NCI-H187 treated with DMSO at 0.1 percent for 48 hours (cell line): ENCODE measurements around the gene CCNB1.
A peak's percentile ranks its signal among the peaks of the same experiment; 100 is the strongest.
"Not testable (repeated sequence)": the region's sequence is repeated elsewhere in the genome, so short reads cannot be mapped to it uniquely, and the experiment has no call there.

Experiments used
- DNase-seq: peaks from one replicate; lab custom pipeline; 2025; lab: John Stamatoyannopoulos, UW

CCNB1 gene

DNA sequence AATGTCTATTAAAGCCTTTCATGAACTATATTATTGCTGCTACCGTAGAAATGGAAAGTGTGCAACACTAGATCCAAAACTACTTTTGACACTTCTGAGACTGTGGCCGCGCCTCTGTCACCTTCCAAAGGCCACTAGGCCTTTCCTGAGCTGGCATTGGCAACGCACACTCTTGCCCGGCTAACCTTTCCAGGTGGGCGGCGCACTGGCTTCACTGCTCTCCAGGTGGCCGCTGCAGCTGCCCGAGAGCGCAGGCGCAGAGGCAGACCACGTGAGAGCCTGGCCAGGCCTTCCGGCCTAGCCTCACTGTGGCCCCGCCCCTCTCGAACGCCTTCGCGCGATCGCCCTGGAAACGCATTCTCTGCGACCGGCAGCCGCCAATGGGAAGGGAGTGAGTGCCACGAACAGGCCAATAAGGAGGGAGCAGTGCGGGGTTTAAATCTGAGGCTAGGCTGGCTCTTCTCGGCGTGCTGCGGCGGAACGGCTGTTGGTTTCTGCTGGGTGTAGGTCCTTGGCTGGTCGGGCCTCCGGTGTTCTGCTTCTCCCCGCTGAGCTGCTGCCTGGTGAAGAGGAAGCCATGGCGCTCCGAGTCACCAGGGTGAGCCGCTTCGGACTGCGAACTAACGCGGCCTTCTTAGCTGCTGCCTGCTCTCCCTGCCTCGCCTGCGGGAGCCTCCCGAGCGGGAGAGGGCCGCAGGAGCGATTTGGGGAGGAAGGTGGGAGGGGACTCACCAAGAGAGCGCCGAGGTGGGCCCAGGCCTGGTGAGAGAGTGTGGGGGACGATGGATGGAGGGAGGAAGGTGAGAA, at the start of gene CCNB1:
Gene CCNB1 (plus strand): TSS at position 465 of the 807 bp plus-strand sequence. CDS start 113 bp downstream, at position 578.
- peak; percentile 90 for DNase-seq

DNA sequence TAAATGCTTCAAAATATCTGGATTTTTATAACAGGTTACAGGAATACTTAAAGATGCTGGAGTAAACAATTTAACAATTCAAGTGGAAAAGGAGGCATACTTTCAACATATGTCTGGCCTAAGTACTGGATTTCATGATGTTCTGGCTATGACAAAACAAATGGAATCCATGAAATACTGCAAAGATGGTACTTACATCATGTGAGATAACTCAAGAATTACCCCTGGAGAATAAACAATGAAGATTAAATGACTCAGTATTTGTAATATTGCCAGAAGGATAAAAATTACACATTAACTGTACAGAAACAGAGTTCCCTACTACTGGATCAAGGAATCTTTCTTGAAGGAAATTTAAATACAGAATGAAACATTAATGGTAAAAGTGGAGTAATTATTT, 37.5 kb upstream of the CCNB1 start:
- DNase-seq: no peak

DNA sequence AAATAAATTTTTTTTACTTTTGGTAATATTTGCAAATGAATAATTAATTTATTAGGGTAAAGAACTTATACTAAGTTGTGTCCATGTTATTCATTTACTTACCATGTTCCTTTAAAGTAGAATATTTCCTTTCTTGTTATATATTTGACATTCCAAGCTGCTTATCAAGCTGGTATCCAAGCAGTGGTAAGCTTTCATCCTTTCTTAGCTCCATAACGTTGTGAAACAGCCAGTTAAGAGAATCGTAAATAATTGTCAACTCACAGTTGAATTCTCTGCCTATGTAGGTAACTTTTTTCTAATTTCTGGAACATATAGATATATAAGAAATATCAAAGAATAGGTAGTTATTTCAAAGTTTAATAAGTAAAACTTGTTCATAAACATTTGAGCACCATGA, 36.7 kb upstream of the CCNB1 start:
- no peak for DNase-seq

DNA sequence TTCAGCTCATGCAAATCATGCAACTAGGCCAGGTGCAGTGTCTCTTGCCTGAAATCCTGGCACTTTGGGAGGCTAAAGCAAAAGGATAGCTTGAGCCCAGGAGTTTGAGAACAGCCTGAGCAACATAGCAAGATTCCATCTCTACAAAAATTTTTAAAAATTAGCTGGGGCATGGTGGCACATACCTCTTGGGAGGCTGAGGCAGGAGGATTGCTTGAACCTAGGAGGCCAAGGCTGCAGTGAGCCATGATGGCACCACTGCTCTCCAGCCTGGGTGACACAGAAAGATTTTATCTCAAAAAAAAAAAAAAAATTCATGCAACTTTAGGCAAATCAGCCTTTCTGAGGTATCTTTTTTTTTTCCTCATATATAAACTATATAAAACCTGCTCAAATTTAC, 35.6 kb upstream of the CCNB1 start:
- no peak for DNase-seq

DNA sequence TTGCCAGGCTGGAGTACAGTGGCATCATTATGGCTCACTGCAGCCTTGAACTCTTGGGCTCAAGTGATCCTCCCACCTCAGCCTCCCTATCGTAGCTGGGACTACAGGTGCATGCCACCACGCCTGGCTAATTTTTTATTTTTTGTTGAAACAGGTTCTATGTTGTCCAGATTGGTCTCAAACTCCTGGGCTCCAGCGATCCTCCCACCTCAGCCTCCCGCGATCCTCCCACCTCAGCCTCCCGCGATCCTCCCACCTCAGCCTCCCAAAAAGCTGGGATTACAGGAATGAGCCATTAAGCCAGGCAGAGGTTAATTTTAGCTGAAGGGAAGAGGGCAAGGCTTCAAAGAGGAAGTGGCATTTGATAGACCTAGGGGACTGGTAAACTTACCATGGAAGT, 32.8 kb upstream of the CCNB1 start:
- no peak for DNase-seq

DNA sequence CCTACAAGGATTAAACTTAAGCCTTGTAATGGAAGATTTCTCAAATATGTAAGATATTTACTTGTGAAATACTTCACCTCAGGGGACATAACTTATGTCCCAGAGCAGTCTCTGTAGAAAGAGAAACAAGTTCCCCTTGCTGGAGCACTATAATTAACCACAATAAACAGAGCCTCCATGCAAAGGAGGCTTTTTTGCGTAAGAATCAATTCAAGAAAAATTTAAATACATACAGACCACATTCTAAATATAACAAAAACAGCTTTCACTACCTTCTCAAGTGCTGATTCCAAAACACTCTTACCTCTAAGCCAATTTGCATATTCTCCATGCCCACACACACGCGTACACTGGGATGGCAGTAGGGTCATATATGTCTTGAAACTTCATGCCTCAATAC, 30.7 kb upstream of the CCNB1 start:
- no peak for DNase-seq

DNA sequence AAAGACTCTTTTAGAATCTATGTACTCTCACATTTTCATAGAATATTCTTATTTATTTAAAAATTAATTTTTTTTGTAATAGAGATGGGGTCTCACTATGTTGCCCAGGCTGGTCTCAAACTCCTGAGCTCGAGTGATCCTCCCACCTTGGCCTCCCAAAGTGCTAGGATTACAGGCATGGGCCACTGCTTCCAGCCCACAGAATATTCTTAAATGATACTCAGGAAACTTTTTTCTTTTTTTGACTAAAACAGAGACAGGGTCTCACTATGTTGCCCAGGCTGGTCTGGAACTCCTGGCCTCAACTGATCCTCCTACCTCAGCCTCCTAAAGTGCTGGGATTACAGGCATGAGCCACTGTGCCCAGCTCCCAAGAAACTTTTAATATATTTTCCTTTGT, 29.7 kb upstream of the CCNB1 start:
- DNase-seq: not testable (repeated sequence)

DNA sequence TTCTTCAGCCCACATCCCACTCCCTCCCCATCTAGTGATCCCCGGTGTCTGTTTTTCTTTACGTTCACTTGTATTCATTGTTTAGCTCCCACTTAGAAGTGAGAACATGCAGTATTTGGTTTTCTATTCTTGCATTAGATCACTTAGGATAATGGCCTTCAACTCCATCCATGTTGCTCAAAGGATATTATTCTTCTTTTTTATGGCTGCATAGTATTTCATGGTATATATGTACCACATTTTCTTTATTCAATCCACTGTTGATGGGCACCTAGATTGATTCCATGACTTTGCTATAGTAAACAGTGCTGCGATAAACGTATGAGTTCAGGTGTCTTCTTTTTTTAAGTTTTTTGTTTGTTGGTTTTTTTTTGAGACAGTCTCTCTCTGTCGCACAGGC, 29.1 kb upstream of the CCNB1 start:
- DNase-seq: no peak

DNA sequence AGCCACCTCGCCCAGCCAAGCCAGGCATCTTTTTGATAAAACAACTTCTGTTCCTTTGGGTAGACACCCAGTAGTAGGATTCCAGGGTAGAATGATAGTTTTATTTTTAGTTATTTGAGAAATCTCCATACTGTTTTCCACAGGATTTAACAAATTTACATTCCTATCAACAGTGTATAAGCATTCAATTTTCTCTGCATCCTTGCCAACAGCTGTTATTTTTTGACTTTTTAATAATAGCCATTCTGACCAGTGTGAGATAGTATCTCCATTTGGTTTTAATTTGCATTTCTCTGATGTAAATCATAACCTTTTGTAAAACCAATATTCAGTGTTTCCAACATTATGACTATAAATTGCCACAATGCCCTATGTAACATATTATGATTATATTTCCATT, 28.2 kb upstream of the CCNB1 start:
- DNase-seq: no peak

DNA sequence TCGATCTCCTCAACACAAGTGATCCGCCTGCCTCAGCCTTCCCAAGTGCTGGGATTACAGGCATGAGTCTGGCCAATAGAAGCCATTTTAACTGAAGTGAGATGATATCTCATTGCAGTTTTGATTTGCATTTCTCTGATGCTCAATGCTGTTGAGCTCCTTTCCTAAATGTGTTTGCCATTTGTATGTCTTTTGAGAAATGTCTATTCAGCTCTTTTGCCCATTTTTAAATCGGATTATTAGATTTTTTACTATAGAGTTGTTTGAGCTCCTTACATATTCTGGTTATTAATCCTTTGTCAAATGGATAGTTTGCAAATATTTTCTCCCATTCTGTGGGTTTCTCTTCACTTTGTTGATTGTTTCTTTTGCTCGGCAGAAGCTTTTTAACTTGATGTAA, 26.7 kb upstream of the CCNB1 start:
- not testable (repeated sequence) for DNase-seq

DNA sequence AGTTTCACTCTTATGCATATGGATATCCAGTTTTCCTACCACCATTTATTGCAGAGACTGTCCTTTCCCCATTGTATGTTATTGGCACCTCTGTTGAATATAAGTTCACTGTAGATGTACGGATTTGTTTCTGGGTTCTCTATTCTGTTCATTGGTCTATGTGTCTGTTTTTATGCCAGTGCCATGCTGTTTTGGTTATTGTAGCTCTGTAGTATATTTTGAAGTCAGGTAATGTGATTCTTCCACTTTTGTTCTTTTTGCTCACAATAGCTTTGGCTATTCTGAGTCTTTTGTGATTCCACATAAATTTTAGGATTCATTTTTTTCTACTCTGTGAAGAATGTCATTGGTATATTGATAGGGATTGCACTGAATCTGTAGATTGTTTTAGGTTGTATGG, 26.1 kb upstream of the CCNB1 start:
- DNase-seq: no peak

DNA sequence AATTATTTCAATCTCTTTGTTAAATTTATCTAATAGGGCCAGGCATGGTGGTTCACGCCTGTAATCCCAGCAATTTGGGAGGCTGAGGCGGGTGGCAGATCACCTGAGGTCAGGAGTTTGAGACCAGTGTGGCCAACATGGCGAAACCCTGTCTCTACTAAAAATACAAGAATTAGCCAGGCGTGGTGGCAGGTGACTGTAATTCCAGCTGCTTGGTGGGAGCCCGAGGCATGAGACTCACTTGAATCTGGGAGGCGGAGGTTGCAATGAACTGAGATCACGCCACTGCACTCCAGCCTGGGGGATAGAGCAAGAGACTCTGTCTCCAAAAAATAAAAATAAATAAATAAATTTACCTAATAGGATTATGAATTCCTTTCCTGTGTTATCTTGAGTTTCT, 18.4 kb upstream of the CCNB1 start:
- DNase-seq: not testable (repeated sequence)

DNA sequence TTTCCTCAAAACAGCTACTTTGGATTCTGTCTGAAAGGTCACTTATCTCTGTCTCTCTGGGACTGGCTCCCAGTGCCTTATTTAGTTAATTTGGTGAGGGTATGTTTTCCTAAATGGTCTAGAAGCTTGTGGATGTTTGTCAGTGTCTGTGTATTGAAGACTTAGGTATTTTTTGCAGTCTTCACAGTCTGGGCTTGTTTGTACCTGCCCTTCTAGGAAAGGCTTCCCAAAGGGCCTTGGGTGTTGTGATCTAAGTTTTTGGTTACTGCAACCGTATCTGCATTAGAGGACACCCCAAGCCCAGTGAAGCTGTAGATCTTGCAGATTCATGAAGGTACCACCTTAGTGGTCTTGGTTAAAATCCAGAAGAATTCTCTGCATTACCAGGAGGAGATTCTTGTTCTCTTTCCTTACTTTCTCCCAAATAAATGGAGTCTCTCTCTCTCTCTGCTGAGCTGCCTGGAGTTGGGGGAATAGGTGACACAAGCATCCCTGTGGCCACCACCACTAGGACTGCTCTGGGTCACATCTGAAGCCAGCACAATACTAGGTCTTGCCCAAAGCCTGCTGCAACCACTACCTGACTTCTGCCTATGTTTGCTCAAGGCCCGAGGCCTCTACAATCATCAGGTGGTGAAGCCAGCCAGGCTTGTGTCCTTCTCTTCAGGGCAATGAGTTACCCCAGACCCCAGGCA, 17.8 kb upstream of the CCNB1 start:
- no peak for DNase-seq

DNA sequence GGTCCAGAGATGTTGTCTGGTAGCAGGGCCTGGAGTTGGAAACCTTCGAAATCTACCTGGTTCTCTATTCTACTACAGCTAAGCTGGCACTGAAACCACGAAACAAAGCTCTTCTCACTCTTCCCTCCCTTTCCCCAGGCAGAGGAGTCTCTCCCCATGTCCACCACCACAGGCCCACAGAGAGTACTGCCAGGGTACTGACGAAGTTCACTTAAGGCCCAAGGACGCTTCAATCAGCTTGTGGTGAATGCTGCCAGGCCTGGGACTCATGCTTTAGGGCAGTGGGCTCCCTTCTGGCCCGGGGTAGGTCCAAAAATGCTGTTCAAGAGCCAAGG, 17.3 kb upstream of the CCNB1 start:
- DNase-seq: no peak

DNA sequence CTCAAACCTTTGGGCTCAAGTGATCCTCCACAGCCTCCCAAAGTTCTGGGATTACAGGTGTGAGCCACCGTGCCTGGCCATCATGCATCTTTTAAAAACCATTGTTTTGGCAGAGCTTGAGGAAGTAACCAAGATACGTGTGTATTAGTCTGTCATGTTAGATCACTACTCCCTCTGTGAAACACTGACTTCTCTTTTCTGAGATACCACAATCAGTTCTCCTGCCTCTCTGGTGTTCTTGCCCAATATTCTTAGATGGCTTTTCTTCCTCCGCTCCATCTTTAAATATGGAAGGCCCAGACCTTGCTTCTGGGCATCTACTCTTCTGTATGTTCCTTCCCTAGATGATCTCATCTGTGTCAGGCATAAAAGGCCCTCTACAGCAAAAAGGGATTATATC, 14.2 kb upstream of the CCNB1 start:
- no peak for DNase-seq

DNA sequence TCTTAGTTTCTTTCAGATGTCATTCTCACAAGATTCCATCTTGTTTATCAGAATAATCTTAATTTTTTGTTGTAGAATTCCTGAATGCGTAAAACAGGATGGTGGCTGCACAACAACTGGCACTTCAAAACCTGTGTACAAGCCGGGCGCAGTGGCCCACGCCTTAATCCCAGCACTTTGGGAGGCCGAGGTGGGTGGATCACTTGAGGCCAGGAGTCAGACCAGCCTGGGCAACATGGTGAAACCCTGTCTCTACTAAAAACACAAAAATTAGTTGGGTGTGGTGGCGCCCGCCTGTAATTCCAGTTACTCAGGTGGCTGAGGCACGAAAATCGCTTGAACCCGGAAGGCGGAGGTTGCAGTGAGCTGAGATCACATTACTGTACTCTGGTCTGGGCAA, 10.5 kb upstream of the CCNB1 start:
- no peak for DNase-seq

DNA sequence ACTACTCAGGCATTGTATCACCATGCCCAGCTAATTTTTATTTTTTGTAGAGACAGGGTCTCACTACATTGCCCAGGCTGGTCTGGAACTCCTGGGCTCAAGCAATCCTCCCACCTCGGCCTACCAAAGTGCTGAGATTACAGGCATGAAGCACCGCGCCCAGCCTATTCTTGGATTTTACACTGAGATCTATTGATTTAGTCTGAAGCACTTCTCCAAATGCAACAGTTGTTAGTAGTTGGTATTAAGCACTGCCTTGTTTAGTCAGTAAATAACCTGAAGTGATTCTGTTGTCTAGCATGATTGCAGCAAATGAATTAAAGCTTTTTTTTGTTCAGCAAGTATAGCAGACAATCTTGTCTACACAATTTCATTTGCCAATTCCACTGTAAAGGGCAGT, 8.9 kb upstream of the CCNB1 start:
- no peak for DNase-seq

DNA sequence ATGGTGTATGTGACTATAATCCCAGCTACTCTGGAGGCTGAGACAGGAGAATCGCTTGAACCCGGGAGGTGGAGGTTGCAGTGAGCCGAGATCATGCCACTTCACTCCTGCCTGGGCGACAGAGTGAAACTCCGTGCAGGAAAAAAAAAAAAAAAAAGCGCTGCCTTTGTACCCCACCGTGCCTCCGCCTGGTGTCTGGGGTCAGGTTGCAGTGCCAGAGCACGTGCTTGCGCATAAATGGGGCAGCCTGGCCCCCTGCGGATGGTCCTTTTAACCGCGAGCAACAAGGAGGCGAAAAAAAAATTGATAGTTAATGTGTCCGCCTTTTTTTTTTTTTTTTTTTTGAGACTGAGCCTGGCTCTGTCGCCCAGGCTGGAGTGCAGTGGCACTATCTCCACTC, 6.3 kb upstream of the CCNB1 start:
- DNase-seq: no peak

DNA sequence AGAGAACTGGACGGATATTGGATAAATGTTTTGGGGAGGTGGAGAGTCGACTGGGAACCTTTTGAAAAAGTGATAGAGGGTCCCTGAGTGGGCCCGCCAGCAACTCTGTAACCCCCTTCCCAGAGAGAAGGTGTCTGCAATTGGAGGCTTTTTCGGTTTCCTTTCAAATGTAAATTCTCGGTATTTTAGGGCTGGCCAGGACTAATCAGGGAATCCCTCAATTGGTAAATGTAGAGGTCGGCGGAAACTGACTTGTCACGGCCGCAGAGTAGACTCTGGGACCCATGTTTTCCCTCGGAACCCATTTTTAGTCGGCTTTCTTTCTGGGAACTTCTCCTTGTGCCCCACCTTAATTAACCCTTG, 524 bp downstream of the CCNB1 start:
- no peak for DNase-seq

DNA sequence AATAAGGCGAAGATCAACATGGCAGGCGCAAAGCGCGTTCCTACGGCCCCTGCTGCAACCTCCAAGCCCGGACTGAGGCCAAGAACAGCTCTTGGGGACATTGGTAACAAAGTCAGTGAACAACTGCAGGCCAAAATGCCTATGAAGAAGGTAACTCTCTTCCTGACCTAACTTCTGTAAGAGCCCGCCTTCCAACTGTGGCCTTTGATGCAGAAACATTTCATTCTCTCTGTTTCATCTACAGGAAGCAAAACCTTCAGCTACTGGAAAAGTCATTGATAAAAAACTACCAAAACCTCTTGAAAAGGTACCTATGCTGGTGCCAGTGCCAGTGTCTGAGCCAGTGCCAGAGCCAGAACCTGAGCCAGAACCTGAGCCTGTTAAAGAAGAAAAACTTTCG, 979 bp downstream of the CCNB1 start:
- DNase-seq: no peak

DNA sequence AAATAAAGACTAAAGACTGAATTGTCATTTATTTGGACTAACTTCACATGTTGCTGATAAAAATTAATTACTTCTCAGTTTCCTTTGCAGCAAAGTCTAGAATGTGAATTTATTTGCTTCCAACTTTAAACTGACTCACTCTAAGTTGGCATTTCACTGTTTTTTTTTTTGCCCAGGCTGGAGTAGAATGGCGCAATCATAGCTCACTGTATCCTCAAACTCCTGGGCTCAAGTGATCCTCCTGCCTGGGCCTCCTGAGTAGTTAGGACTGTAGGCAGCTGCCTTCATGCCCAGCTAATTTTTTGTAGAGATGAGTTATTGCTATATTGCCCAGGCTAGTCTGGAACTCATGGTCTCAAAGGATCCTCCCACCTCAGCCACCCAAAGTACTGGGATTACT, 3.5 kb downstream of the CCNB1 start:
- no peak for DNase-seq

DNA sequence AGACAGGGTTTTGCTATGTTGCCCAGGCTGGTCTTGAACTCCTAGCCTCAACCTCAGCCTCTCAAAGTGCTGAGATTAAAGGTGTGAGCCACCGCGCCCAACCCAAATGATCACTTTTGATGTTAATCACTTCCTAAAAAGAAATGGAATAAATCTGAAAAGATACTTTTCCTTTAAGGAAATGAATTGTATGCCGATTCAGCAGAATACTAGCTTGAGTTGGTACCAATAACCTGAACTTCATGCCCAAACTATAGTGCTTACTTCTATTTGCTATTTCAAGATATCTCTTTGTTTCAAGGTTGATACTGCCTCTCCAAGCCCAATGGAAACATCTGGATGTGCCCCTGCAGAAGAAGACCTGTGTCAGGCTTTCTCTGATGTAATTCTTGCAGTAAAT, 4.0 kb downstream of the CCNB1 start:
- DNase-seq: no peak

DNA sequence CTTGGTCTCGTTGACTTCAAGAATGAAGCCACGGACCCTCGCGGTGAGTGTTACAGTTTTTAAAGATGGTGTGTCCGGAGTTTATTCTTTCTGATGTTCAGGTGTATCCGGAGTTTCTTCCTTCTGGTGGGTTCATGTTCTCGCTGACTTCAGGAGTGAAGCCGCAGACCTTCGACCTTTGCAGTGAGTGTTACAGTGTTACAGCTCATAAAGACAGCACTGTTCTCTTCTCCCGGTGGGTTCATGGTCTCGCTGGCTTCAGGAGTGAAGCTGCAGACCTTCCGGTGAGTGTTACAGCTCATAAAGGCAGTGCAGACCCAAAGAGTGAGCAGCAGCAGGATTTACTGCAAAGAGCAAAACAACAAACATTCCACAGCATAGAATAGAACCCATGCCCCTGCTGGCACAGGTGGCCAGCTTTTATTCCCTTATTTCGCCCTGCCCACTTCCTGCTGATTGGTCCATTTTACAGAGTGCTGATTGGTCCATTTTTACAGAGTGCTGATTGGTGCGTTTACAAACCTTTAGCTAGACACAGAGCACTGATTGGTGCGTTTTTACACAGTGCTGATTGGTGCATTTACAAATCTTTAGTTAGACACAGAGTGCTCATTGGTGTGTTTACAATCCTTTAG, 14.8 kb downstream of the CCNB1 start:
- not testable (repeated sequence) for DNase-seq

DNA sequence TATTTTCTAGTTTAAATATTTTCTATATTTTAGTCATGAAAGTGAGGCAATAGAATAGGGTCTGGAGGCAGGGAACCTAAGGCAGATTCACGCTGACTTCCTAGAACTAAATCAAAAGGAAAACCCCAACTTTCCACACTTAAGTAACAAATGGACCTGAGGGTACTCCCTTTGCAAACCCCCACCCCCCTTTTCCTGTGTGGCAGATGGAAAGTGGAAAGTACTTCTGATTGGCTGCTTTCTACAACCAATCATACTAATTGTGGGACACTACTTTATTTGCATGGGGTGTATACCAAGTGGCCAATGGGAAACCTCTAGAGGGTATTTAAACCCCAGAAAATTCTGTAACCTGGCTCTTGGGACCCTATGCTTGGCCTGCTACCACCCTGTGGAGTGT, 17.7 kb downstream of the CCNB1 start:
- no peak for DNase-seq
